Caco-2 (cell line): Measurements from ENCODE around the gene ZCCHC7. TPM values are rescaled to one million over a fixed set of nuclear protein-coding genes. Genes with fewer than 3 reads are reported as not detected.

Experiments used
- BruUV-seq: library from RNA; stranded (reverse); fragments of 400-500 nt; replicated peaks from 2 replicates; lab custom pipeline; 2021; lab: Mats Ljungman, UMichigan
- CTCF ChIA-PET: fragments of 300-600 bp; sonication (Branson Sonifier 250); formaldehyde crosslinking; loops from one replicate; lab custom pipeline; 2022; ENCODE audit warnings: antibody characterized with exemption; lab: Charles Lee
- POLR2A ChIA-PET: fragments of 300-600 bp; sonication (Branson Sonifier 250); formaldehyde crosslinking; loops from one replicate; lab custom pipeline; 2022; ENCODE audit warnings: antibody characterized with exemption; lab: Charles Lee
- DNase-seq, 2 experiments: peaks; one replicate each; pipeline versions ENCODE4 v3.0.0 to v3.0.0-alpha.2; 2020 to 2022
- H3K27me3 ChIP-seq: replicated peaks from 2 replicates; pipeline ENCODE4 v1.6.0; 2011; ENCODE audit warnings: low read length; ENCODE audit not compliant: control insufficient read depth, insufficient read depth
- H3K36me3 ChIP-seq: 2 replicates; pipeline ENCODE4 v1.5.1; 2011; ENCODE audit warnings: low read length; ENCODE audit not compliant: control insufficient read depth, insufficient read depth
- H3K4me1 ChIP-seq: fragments of 250-450 bp; sonication (Bioruptor Pico); 2 replicates; pipeline ENCODE4 v1.5.1; 2020; ENCODE audit warnings: mild to moderate bottlenecking
- H3K4me3 ChIP-seq: 2 replicates; pipeline ENCODE4 v1.5.1; 2011; ENCODE audit warnings: low read depth, mild to moderate bottlenecking, control low read depth, low read length
- H3K9me3 ChIP-seq: fragments of 250-450 bp; sonication (Bioruptor Pico); 2 replicates; pipeline ENCODE4 v1.5.1; 2020; ENCODE audit warnings: mild to moderate bottlenecking, moderate library complexity
- H3K27ac Mint-ChIP-seq: one replicate; pipeline ENCODE4 v1.8.0; 2022; ENCODE audit warnings: mixed read lengths; ENCODE audit not compliant: unreplicated experiment
- H3K27me3 Mint-ChIP-seq: one replicate; pipeline ENCODE4 v1.8.0; 2022; ENCODE audit warnings: mixed read lengths; ENCODE audit not compliant: insufficient read depth, unreplicated experiment
- H3K36me3 Mint-ChIP-seq: one replicate; pipeline ENCODE4 v1.8.0; 2022; ENCODE audit warnings: mild to moderate bottlenecking, mixed read lengths; ENCODE audit not compliant: insufficient read depth, unreplicated experiment
- H3K4me1 Mint-ChIP-seq: one replicate; pipeline ENCODE4 v1.8.0; 2022; ENCODE audit warnings: low read depth, mixed read lengths; ENCODE audit not compliant: unreplicated experiment
- H3K4me3 Mint-ChIP-seq: one replicate; pipeline ENCODE4 v1.8.0; 2022; ENCODE audit warnings: mild to moderate bottlenecking, moderate library complexity, mixed read lengths; ENCODE audit not compliant: unreplicated experiment
- H3K9me3 Mint-ChIP-seq: one replicate; pipeline ENCODE4 v1.8.0; 2022; ENCODE audit warnings: mixed read lengths; ENCODE audit not compliant: unreplicated experiment
- CTCF ChIP-seq, 2 experiments: fragments of 200-600 bp in 1 of 2; IDR thresholded peaks; 1 replicate in 1 of 2; 2 replicates in 1 of 2; pipeline versions ENCODE4 v1.5.1 to v1.8.0; 2011 to 2022; ENCODE audit warnings: antibody characterized with exemption in 1 of 2, control low read depth in 1 of 2, inconsistent platforms in 1 of 2, low read depth in 1 of 2, low read length in 1 of 2, mild to moderate bottlenecking in 1 of 2, moderate library complexity in 1 of 2; ENCODE audit not compliant: insufficient read depth in 1 of 2, severe bottlenecking in 1 of 2, unreplicated experiment in 1 of 2
- intact Hi-C: fragments of 100-400 bp; cut with micrococcal nuclease; formaldehyde crosslinking; loops from one replicate; pipeline ENCODE4 v1.10.0; 2022; ENCODE audit not compliant: unreplicated experiment
- total RNA-seq: library from RNA; stranded (reverse); gene quantifications from 2 replicates; pipeline ENCODE4 v1.2.3, GENCODE V29; 2022

ZCCHC7 gene
- total RNA-seq, 1 experiment from 2014 or later, result 22.0 TPM

DNA sequence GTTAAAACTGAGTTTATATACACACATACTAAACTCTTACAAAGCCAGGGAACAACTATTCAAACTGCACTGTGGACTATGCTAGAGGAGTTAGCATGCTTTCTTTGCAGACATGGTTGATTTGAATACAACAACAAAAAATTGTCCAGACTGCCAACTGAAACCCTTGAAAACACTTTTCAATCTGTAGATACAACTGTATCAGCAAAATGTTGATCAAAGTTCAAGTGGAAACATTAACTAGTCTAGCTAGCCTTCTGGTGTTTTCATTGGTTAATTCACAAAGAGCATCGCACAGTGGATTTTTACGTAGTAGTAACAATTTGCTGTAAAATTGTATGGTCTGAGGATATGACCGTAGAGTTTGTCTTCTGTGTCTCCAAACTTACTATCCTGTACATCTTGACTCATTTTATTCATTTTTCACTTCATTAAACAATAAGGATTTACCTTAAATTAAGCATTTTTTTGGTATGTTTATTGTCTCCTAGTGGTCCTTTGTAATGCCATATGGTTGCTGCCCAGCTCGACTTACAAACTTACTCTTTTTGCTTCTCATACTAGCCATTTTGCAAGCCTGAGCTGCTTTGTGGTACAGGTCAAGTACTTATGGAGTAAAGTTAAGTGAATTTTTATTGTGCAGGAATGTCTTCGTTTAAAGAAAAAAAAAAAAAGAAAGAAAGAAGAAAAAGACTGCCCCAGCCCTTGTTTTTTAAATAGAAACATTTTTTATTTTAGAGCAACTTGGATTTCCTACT lies 123.4 kb downstream of the ZCCHC7 start:
- Histone ChIP-seq H3K27me3 (no peaks in the 10 kb centered on the region), H3K36me3 (no peaks in the 10 kb centered on the region), H3K4me3 (no peak overlapping the region), H3K4me1 (no peaks in the 10 kb centered on the region), H3K9me3 (no peaks in the 10 kb centered on the region)
- CTCF ChIA-PET, result no interaction called here
- Mint-ChIP-seq H3K4me1 (no peaks in the 10 kb centered on the region), H3K27ac (no peak overlapping the region), H3K36me3 (no peaks in the 10 kb centered on the region), H3K4me3 (no peak overlapping the region), H3K27me3 (no peaks in the 10 kb centered on the region), H3K9me3 (no peaks in the 10 kb centered on the region)
- intact Hi-C loops, result no loop called here
- no peak for DNase-seq
- no TSS peak for BruUV-seq
- no peak for TF ChIP-seq CTCF (IDR thresholded peaks at IDR 0.05; ENCODE audit: insufficient read depth in 1 of 2, low read depth in 1 of 2, low read length in 1 of 2, severe bottlenecking in 1 of 2, unreplicated experiment in 1 of 2)
- POLR2A ChIA-PET, result no interaction called here

DNA sequence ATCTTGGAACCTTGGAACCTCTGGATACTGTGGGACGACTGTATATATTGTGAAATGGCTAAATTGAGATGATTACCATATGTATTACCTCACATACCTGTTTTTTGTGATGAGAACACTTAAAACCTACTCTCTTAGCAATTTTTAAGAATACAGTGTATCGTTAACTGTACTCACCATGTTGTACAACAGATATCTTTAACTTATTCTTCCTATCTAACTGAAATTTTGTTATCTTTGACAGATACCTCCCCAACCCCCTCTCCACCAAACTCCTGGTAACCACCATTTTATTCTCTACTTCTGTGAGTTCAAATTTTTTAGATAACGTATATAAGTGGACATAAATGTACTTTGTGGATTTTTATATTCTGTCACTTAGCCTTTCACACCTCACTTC lies 126.5 kb downstream of the ZCCHC7 start:
- POLR2A ChIA-PET, result no interaction called here
- H3K27me3 Mint-ChIP-seq, result no peaks in the 10 kb centered on the region
- no peaks in the 10 kb centered on the region for H3K4me1 ChIP-seq
- no peaks in the 10 kb centered on the region for H3K27me3 ChIP-seq
- no peaks in the 10 kb centered on the region for H3K9me3 Mint-ChIP-seq
- DNase-seq, result no peak
- BruUV-seq, result no TSS peak
- H3K36me3 Mint-ChIP-seq, result no peaks in the 10 kb centered on the region
- H3K4me3 Mint-ChIP-seq, result no peak overlapping the region
- TF ChIP-seq CTCF (IDR thresholded peaks at IDR 0.05; ENCODE audit: insufficient read depth in 1 of 2, low read depth in 1 of 2, low read length in 1 of 2, severe bottlenecking in 1 of 2, unreplicated experiment in 1 of 2), result no peak
- H3K27ac Mint-ChIP-seq, result no peak overlapping the region
- no peaks in the 10 kb centered on the region for H3K9me3 ChIP-seq
- no peak overlapping the region for H3K4me3 ChIP-seq
- CTCF ChIA-PET, result no interaction called here
- intact Hi-C loops, result no loop called here
- H3K4me1 Mint-ChIP-seq, result no peaks in the 10 kb centered on the region
- no peaks in the 10 kb centered on the region; the same call in 1 of the 2 replicates for H3K36me3 ChIP-seq

GRCh38 chr9:37248651-37249163 lies 128.3 kb downstream of the ZCCHC7 start:
- TF ChIP-seq CTCF (IDR thresholded peaks at IDR 0.05; ENCODE audit: insufficient read depth in 1 of 2, low read depth in 1 of 2, low read length in 1 of 2, severe bottlenecking in 1 of 2, unreplicated experiment in 1 of 2), result no peak
- Histone ChIP-seq H3K36me3 (no peaks in the 10 kb centered on the region; the same call in 1 of the 2 replicates), H3K4me3 (no peak overlapping the region), H3K9me3 (no peaks in the 10 kb centered on the region), H3K27me3 (no peaks in the 10 kb centered on the region), H3K4me1 (no peaks in the 10 kb centered on the region)
- no peak overlapping the region for H3K27ac Mint-ChIP-seq
- H3K36me3 Mint-ChIP-seq, result no peaks in the 10 kb centered on the region
- H3K9me3 Mint-ChIP-seq, result no peaks in the 10 kb centered on the region
- DNase-seq, result no peak
- no peaks in the 10 kb centered on the region for H3K27me3 Mint-ChIP-seq
- H3K4me1 Mint-ChIP-seq, result no peaks in the 10 kb centered on the region
- intact Hi-C loops, result no loop called here
- ChIA-PET CTCF (no interaction called here), POLR2A (no interaction called here)
- H3K4me3 Mint-ChIP-seq, result no peak overlapping the region
- no TSS peak for BruUV-seq
